ENCODE measurements around the gene S100A13.
A peak's percentile ranks its signal among the peaks of the same experiment; 100 is the strongest.
"Not testable (repeated sequence)": the region's sequence is repeated elsewhere in the genome, so short reads cannot be mapped to it uniquely, and the experiment has no call there.

S100A13 gene

DNA sequence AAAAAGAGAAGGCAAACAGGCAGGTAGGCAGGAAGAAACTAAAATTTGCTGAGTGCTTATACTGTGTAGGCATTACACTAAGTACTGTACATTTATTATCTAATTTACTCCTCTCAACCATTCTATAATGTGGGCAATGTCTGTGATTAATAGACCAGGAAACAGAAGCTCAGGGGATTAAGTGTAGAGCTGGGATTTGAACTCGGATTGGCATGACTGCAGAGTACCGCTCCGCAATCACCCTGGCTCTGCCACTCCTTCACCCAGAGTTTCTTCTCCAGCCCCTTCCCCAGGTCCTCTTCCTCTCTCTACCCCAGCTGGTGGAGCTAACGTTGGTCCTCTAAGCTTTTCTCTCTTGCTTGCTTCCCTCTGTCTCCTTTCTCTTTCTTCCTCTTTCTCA, 50.2 kb downstream of the S100A13 start:
- DNase-seq (ENCODE audit: extremely low spot score, insufficient read length, low read depth) (no peak), FAIRE-seq (no peak)

GRCh38 chr1:153575497-153575896, 51.8 kb downstream of the S100A13 start:
- not testable (repeated sequence) for DNase-seq (ENCODE audit: extremely low spot score, insufficient read length, low read depth); FAIRE-seq

- DNase-seq (ENCODE audit: extremely low spot score, insufficient read length, low read depth); FAIRE-seq: not testable (repeated sequence)
Measured at GRCh38 chr1:153575081-153575491, 52.2 kb downstream of the S100A13 start.

DNA sequence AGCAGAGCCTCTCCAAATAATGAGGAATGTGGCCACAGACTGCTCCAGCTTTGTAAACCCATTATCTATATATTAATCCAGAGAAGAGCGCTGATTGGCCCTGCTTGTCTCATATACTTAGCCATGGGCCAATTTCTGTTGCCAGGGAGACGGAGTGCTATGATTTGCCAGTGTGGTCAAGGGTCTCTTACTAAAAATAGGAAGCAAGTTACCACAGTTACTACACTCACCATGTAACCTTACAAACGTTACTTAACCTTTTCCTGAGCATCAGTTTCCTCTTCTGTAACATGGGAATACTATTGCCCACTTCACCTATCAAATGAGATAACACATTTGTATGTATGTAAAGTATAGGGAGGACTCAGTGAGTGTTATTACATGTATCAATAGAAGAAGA, 54.0 kb downstream of the S100A13 start:
- FAIRE-seq (no peak), DNase-seq (ENCODE audit: extremely low spot score, insufficient read length, low read depth) (no peak)

- FAIRE-seq = peak; percentile 29
- DNase-seq (ENCODE audit: extremely low spot score, insufficient read length, low read depth) = no peak
Measured at GRCh38 chr1:153572569-153573015, 54.7 kb downstream of the S100A13 start.

GRCh38 chr1:153571706-153572105, 55.6 kb downstream of the S100A13 start:
- FAIRE-seq = no peak
- DNase-seq (ENCODE audit: extremely low spot score, insufficient read length, low read depth) = no peak

DNA sequence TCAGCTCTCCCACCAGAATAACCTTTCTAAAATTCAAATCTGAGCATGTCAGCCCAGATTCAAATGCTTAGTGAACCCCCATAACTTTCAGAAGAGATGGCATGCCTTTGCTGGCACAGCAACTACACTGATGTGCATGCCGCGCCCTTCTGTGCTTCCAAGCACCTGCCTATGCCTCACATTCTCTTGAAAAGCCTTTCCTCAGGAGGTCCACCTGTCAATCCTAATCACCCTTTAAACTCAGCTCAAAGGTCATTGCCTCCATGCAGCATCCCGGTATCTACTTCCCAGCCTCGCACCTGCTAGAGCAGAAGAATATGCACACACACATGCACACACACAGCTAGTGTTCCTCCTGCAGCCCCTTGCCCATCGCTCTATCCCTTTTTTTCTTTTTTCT, 56.4 kb downstream of the S100A13 start:
- FAIRE-seq = no peak
- no peak for DNase-seq (ENCODE audit: extremely low spot score, insufficient read length, low read depth)

GRCh38 chr1:153569465-153569864, 57.8 kb downstream of the S100A13 start:
- no peak for DNase-seq (ENCODE audit: extremely low spot score, insufficient read length, low read depth)
- FAIRE-seq = no peak
